GM19238 (cell line): Measurements from ENCODE around the gene MAB21L1.

Experiments used
- DNase-seq: peaks from one replicate; pipeline ENCODE4 v3.0.0; 2011; ENCODE audit warnings: low spot score; ENCODE audit not compliant: insufficient read length

MAB21L1 gene

GRCh38 chr13:35475960-35476943 lies at the start of gene MAB21L1:
MAB21L1 (minus strand) TSS chr13:35476689; CDS start chr13:35476138, 551 bp downstream.
- no peak for DNase-seq

- no peak for DNase-seq
Measured at GRCh38 chr13:35524171-35524570, 47.7 kb upstream of the MAB21L1 start.

DNA sequence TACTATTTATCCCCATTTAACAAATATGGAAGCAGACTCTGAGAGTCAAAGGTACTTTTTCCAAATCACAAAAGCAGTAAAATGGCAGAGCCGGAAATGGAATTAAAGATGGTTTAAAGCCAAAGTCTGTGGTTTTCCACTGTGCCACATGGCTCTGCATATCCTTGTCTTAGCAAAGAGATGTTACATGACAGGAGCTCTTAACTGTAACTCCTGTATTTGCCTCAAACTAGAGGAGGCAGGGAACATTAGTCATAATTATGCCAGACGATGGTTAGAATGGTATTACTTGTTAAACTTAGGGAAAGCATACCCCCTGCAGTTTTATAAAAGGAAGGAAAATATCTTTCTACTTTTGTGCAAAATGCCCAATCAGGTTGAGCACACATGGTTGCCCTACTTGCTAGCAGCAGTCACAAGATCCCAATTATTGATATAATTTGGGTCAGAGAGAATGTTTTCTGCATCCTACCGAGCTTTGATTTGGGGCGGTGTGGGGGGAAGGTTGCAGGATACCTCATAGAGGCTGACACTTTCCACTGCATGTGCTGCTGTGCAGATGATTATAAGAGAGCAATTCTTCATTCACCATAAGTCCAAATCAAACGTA lies 42.0 kb upstream of the MAB21L1 start:
- no peak for DNase-seq

DNA sequence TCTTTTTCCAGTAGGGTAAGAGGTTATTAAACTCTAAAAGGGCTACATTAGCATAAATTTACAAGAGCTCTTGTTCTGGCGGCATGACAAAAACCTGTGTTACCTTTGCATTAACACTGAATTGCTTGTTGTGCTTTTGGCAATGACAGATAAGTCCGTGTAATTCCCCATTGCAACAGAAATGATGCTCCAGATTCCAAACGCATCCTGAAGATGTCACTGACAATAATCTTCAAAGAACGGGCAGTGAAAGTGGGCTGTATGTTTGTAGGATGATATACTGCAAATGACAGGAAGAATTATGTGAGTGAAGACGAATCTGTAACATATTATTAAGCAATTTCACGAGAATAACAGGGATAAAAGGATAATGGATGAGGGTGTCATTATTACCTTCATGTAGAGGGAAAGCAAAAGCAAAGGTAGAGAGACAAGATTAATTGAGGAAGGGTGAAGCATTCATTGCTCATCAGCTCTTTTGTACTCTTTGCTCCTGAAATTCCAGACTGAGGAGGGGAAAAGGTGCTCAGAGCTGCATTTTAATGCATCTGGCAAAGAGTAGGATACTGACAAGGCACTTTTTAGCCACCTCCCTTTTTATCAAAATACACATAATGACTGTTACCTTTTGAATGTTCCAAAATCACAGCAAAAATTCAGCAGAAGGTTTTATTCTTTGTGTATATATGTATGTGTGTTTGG lies 38.5 kb upstream of the MAB21L1 start:
- no peak for DNase-seq

DNA sequence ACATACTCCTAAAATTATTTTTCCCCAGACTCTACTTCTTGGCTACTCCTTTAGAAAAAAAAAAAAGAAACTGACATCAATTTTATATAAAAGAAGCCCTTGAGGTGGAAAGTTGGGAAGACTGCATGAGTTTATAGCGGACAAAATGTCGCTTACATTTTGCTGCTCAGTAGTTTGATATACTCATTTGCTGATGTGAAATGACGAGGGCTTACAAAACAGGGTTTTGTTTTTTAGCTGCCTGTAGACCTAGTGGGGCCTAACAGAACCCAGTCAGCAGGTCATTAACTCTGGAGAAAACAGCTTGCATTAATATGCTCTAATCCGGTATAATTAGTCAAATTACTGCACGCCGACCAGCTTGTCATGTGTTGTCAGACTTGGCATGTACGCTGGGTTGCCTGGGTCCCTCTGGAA lies 37.6 kb upstream of the MAB21L1 start:
- DNase-seq, result no peak

DNA sequence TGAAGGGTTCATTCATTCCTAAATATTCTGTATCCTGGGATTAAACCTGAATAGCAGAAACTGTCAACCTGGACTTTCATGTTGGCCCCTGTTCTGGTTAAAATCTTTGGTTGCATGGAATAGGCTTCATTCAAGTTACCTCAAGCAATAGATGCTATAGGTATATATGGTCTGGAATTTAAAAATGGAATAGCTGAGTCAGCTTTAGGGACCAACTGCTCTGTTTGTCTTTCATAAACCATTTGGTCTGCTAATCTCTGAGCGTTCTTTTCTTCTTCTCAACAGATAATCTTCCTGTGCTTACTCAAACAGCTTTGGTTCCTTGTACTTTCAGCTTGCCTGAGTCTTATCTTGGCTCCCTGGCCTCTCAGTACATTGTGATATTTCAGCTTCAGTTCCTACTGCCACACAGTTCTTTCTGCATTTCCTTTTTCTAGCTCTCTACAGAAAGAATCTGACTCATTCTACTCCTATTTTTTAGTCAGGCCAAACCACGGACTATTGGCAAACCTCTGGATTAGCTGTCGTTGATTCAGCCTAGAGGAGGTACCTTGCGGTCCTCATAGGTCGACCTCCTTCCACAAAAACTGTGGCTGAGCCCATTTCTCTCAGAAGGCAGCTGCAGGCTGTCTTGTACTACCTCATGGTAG lies 35.9 kb upstream of the MAB21L1 start:
- no peak for DNase-seq

- no peak for DNase-seq
Measured at GRCh38 chr13:35502456-35502855, 26.0 kb upstream of the MAB21L1 start.

GRCh38 chr13:35501661-35502235 lies 25.3 kb upstream of the MAB21L1 start:
- no peak for DNase-seq

DNA sequence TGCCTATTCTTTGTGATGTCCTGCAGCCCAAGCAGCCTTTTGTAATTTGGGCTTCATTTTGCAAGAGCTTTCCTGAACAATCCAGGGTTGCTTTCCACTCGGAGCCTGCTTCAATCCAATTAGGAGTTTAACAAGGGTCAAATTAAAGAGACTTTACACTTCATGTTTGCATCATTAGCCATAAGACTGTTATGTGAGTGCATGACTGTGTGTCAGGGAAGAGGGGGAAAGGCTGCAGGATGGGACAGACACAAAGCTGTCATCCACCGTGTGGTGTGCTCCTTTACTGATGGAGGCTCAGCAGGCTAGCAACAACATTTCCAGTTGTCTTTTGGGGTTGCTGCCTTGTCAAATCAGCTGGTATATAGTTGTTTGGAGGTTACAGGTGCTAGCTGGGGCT lies 23.7 kb upstream of the MAB21L1 start:
- DNase-seq, result no peak

DNA sequence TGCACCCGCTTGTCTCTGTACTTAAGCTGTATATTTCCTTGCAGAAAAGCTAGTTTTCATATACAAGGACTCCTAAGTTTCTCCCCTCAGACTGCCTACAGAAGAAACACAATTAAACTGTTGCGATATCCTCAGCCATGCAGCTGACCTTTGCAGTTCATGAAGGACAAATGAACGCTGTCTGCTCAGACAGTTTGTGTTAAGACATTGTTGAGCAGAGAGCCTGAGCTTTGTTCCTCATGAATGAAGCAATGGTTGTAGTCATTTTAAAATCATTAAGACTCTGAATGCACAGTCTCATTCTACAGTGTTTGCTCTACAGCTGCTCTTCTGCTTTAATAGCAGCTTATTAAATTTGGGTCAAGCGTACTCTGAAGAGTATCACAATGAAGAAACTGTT lies 23.2 kb upstream of the MAB21L1 start:
- DNase-seq, result no peak

GRCh38 chr13:35499196-35499662 lies 22.7 kb upstream of the MAB21L1 start:
- DNase-seq, result no peak

- DNase-seq, result no peak
Measured at GRCh38 chr13:35498231-35498630, 21.7 kb upstream of the MAB21L1 start.

GRCh38 chr13:35496761-35497386 lies 20.4 kb upstream of the MAB21L1 start:
- DNase-seq, result no peak

- no peak for DNase-seq
Measured at GRCh38 chr13:35496006-35496405, 19.5 kb upstream of the MAB21L1 start.

GRCh38 chr13:35489050-35489449 lies 12.6 kb upstream of the MAB21L1 start:
- DNase-seq, result no peak

DNA sequence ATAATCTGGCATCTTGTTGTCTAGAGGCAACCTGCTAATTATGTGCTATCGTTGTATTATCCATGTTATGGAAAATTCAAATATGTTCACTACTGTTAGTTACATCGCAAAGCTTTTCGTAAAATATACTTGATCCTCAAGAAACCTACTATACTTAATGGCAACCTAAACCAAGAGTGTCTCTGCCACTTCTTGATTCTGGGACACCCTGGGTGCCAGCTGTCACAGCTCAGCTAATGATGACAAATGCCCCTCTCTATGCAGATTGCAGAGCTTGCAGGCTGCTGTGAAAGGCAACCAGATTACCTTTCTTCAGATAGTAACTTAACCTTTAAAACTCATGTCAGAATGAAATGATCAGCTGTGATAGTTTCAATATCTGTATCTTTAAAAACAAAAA lies 8.9 kb upstream of the MAB21L1 start:
- no peak for DNase-seq

DNA sequence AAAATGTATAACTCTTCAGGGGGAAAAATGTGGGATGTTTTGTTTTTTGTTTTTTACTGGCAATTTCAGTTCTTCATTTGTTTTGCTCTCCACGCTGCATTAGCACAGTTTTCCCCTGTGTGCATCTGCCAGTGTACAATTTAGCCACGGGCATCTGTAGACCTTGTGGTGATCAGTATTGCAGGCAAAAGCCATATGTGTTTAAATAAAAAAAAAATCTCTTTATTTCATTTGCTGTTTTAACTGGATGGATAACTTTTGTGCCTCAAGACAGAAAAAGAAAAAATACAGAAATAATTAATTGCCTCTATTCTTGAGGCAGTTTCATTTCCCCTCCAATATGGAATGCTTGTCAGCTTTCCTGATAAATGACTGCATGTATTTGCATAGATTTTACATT lies 7.9 kb upstream of the MAB21L1 start:
- no peak for DNase-seq

DNA sequence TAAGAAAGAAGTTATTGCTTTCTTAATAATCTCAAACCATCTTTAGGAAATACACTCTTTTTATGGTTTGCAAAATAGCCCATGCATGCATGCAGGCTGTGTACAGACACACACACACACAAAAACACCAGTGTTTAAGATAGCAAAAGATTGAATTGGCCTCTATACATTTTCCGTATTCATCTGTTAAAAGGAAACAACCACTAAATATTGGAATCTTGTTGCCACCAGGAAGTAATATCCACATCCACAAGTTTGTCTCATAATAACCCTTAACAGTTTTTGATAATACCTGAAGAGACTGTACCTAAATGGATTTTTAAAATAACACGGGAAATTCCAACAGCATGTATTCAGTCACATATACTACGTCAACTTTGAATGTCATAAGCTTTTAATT lies 7.3 kb upstream of the MAB21L1 start:
- no peak for DNase-seq

- DNase-seq, result no peak
Measured at GRCh38 chr13:35482527-35482926, 6.0 kb upstream of the MAB21L1 start.

- DNase-seq, result no peak
Measured at GRCh38 chr13:35481777-35482176, 5.3 kb upstream of the MAB21L1 start.

DNA sequence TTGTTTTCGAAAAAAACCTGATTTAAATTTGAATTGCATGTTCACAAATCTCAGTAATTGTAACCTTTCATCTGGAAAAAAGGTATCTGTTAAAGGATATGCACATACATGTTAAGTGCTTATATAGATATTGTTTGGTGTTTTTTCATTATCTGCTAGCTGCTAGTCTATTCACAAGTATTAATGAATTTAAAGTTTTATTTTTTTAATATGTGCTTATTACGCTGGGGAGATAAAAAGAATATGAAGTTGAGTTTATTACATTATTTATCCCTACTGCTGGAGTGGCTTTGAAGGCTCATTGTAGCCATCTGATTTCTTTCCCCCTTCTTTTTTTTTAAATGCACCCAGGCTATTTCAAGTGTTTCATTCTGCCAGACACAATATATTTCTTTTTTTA lies 3.9 kb upstream of the MAB21L1 start:
- DNase-seq, result no peak
